SU-DHL-6 (cell line): Measurements from ENCODE around the gene PPM1M.

Source experiments
- CTCF ChIP-seq: fragments of 200-600 bp; sonication (generic); IDR thresholded peaks from one replicate; pipeline ENCODE4 v1.5.1; 2017; ENCODE audit warnings: antibody characterized with exemption, mild to moderate bottlenecking, low read length, moderate library complexity; ENCODE audit not compliant: insufficient read depth, poor library complexity, severe bottlenecking
- EZH2phosphoT487 ChIP-seq: fragments of 200-600 bp; sonication (generic), shearing (Covaris generic); conservative IDR thresholded peaks from 2 replicates; pipeline ENCODE4 v1.6.1; 2018; ENCODE audit warnings: mild to moderate bottlenecking, antibody characterized with exemption, low read length, moderate library complexity, mixed read lengths

DNA sequence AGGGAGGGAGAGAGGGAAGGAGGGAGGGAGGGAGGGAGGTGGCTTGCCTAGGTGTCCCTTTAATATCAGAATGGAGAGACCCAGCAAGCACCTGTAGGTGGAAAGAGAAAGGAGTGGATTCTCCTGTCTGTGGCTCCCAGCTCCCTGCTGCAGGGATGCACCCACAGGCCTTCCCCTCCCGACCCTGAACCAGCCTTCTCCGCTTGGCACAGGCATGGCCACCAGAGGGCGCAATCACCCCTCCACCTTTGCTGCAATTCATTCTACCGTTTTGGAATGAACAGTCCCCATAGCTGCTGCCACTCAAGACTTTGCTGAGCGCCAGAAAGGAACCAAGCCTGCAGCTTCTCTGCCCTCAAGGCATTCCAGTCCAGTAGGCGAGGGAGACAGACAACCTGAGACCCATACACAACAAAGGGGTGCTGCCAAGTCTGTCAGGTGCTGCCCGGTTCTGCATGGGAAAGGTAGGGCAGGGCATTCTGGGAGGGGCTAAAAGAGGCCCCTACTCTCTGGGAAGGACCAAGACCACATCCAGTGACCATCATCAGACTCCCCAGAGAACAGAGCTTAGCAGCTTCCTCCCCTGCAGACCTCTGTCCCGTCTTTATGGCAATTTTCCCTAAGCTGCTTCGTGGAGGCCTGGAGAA is 25.1 kb upstream of the PPM1M start:
- TF ChIP-seq CTCF, result peak; percentile 89
- no peak for TF ChIP-seq EZH2phosphoT487
